OCI-LY1 (cell line): ENCODE results near the gene PDGFRB.

Experiments used
- H2AFZ ChIP-seq: fragments of 200-600 bp; sonication (generic), shearing (Covaris generic); 2 replicates; pipeline ENCODE4 v1.6.0; 2014; ENCODE audit warnings: antibody characterized with exemption, mild to moderate bottlenecking, low read length
- H3F3A ChIP-seq: fragments of 200-600 bp; sonication (generic), shearing (Covaris generic); 2 replicates; pipeline ENCODE4 v1.6.0; 2014; ENCODE audit warnings: mild to moderate bottlenecking, antibody characterized with exemption, low read length, moderate library complexity; ENCODE audit not compliant: insufficient read depth
- H3K27ac ChIP-seq: fragments of 200-600 bp; sonication (generic); 2 replicates; pipeline ENCODE4 v1.5.1; 2014; ENCODE audit warnings: low read length, mixed run types, mild to moderate bottlenecking, low read depth; ENCODE audit not compliant: poor library complexity, severe bottlenecking
- H3K27me3 ChIP-seq: fragments of 200-600 bp; sonication (generic); 2 replicates; pipeline ENCODE4 v1.6.0; 2014; ENCODE audit warnings: antibody characterized with exemption, mild to moderate bottlenecking, low read length, moderate library complexity; ENCODE audit not compliant: insufficient read depth
- H3K36me3 ChIP-seq: fragments of 200-600 bp; sonication (generic); 2 replicates; pipeline ENCODE4 v1.6.1; 2014; ENCODE audit warnings: mild to moderate bottlenecking, antibody characterized with exemption, low read length, moderate library complexity, mixed read lengths; ENCODE audit not compliant: insufficient read depth
- H3K4me1 ChIP-seq: fragments of 200-600 bp; sonication (generic); 2 replicates; pipeline ENCODE4 v1.5.1; 2014; ENCODE audit warnings: mild to moderate bottlenecking, low read length, moderate library complexity; ENCODE audit not compliant: insufficient read depth, severe bottlenecking
- H3K4me2 ChIP-seq: fragments of 200-600 bp; sonication (generic), shearing (Covaris generic); 2 replicates; pipeline ENCODE4 v1.6.1; 2014; ENCODE audit warnings: low read length
- H3K4me3 ChIP-seq: fragments of 200-600 bp; sonication (generic); 2 replicates; pipeline ENCODE4 v1.5.1; 2014; ENCODE audit warnings: low read length, low read depth, mild to moderate bottlenecking, mixed read lengths; ENCODE audit not compliant: poor library complexity, severe bottlenecking
- H3K79me2 ChIP-seq: fragments of 200-600 bp; shearing (Covaris generic); 2 replicates; pipeline ENCODE4 v1.6.1; 2016; ENCODE audit warnings: mixed run types, low read length, mixed read lengths; ENCODE audit not compliant: insufficient read depth
- H3K9ac ChIP-seq: fragments of 200-600 bp; sonication (generic), shearing (Covaris generic); 2 replicates; pipeline ENCODE4 v1.6.1; 2014; ENCODE audit warnings: mild to moderate bottlenecking, low read length, mixed read lengths
- H3K9me2 ChIP-seq: fragments of 200-600 bp; sonication (generic), shearing (Covaris generic); 2 replicates; pipeline ENCODE4 v1.6.1; 2014; ENCODE audit warnings: low read depth, mild to moderate bottlenecking, low read length, mixed read lengths
- H3K9me3 ChIP-seq: fragments of 200-600 bp; shearing (Covaris generic); 2 replicates; pipeline ENCODE4 v1.6.1; 2014; ENCODE audit warnings: low read length, mixed read lengths
- H4K20me1 ChIP-seq: fragments of 200-600 bp; sonication (generic), shearing (Covaris generic); 2 replicates; pipeline ENCODE4 v1.6.0; 2016; ENCODE audit warnings: mild to moderate bottlenecking, low read length; ENCODE audit not compliant: insufficient read depth
- EZH2 ChIP-seq: fragments of 200-600 bp; sonication (generic), shearing (Covaris generic); IDR thresholded peaks from 2 replicates; pipeline ENCODE4 v1.8.0; 2017; ENCODE audit warnings: borderline replicate concordance, mixed run types, mild to moderate bottlenecking, antibody characterized with exemption, low read length, moderate library complexity, mixed read lengths
- TF ChIP-seq, protein P1 (sequence below): fragments of 200-600 bp; sonication (generic), shearing (Covaris generic); IDR thresholded peaks from 2 replicates; pipeline ENCODE4 v1.5.1; 2017; ENCODE audit warnings: mild to moderate bottlenecking, antibody characterized with exemption, low read length, moderate library complexity, mixed read lengths

The PDGFRB gene

DNA sequence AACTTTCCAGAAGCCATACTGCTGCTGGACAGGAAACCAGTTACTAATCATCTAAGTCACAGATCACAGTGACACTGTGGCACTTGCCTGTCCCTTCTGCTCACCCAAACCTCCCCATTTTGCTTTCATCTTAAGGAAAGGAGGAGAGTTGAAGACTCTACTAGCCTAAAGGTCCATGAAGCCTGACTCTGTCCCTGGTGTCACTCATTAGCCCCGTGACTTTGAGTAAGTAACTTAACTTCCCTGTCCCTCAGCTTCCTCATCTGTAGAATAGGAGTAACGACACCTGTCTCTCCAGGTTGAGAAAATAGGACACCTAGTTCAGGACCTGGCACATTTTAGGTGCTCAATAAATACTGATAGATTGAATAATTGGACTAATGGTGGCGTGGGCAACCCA, 33.7 kb upstream of the PDGFRB start:
- H4K20me1 ChIP-seq: no peaks in the 10 kb centered on the region
- no peaks in the 10 kb centered on the region for H3F3A ChIP-seq
- H3K79me2 ChIP-seq: no peaks in the 10 kb centered on the region
- H3K36me3 ChIP-seq: no peaks in the 10 kb centered on the region
- no peak overlapping the region for H3K9ac ChIP-seq
- peaks cover 4% of the 10 kb centered on the region; the same call in 1 of the 2 replicates for H3K27me3 ChIP-seq
- H3K27ac ChIP-seq: no peak overlapping the region
- no peaks in the 10 kb centered on the region for H3K9me3 ChIP-seq
- no peak overlapping the region for H3K4me2 ChIP-seq
- no peak for TF ChIP-seq EZH2
- no peak overlapping the region for H2AFZ ChIP-seq
- H3K4me1 ChIP-seq: no peaks in the 10 kb centered on the region
- no peak overlapping the region for H3K4me3 ChIP-seq
- H3K9me2 ChIP-seq: no peaks in the 10 kb centered on the region

DNA sequence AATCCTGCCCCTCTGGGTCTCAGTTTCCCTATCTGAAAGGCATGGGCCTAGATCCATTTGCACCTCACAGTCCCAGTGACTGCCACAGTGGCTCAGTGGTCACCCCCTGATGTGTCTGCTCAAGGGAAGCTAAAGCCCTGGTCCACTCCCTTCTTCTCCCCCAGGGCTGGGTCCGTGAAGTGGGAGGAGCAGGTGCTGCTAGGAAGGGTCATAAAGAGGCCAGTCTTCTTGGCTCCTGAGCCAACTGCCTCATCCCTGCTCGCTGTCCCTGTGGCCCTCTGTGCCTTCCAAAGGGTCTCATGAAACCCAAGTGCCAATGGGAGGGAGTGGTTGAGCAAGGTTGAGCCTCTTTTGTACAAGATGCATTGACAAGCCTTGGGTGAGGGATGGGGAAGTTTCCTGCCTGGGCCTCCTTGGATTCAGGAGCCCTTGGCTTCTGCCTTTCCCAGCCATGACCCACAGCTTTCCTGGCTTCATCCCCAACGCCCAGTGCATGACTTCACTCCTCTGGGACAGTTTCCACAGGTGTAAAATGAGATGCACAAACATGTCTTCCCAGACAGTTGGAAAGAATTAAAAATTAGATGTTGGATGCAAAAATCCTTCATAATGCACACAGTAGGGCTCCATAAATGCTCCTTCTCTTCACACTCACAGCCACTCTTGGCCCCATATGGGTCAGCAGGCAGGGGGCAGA, 32.6 kb upstream of the PDGFRB start:
- no peak overlapping the region for H2AFZ ChIP-seq
- TF ChIP-seq, protein P1, sequence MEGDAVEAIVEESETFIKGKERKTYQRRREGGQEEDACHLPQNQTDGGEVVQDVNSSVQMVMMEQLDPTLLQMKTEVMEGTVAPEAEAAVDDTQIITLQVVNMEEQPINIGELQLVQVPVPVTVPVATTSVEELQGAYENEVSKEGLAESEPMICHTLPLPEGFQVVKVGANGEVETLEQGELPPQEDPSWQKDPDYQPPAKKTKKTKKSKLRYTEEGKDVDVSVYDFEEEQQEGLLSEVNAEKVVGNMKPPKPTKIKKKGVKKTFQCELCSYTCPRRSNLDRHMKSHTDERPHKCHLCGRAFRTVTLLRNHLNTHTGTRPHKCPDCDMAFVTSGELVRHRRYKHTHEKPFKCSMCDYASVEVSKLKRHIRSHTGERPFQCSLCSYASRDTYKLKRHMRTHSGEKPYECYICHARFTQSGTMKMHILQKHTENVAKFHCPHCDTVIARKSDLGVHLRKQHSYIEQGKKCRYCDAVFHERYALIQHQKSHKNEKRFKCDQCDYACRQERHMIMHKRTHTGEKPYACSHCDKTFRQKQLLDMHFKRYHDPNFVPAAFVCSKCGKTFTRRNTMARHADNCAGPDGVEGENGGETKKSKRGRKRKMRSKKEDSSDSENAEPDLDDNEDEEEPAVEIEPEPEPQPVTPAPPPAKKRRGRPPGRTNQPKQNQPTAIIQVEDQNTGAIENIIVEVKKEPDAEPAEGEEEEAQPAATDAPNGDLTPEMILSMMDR: no peak
- TF ChIP-seq EZH2: no peak

DNA sequence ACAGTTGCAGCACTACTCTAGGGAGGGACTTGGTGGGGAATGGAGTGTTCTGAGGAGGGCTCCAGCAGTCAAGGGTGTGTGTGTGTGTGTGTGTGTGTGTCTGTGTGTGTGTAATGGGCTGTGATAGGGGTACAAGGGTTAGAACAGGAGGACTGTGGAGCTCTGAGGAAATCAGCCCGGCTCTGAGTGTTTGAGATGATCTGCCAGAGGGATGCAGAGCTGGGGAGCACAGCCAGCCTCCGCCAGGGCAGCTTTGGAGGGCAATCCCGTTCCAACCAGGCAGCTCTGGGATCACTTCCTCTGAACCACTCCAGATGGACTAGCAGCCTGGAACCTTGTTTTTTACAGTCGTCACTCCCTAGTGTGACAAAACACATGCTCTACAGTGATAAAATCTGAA, 31.3 kb upstream of the PDGFRB start:
- Histone ChIP-seq H3K27me3 (0 out of 2 replicates have a peak, but pooled peaks cover 4% of the 10 kb centered on the region), H3K4me2 (no peak overlapping the region), H4K20me1 (no peaks in the 10 kb centered on the region), H3F3A (no peaks in the 10 kb centered on the region), H3K9ac (no peak overlapping the region), H3K9me2 (no peaks in the 10 kb centered on the region), H2AFZ (no peak overlapping the region), H3K4me1 (no peaks in the 10 kb centered on the region), H3K9me3 (no peaks in the 10 kb centered on the region), H3K27ac (no peak overlapping the region), H3K36me3 (no peaks in the 10 kb centered on the region), H3K79me2 (no peaks in the 10 kb centered on the region), H3K4me3 (no peak overlapping the region)
- TF ChIP-seq EZH2: no peak
- TF ChIP-seq, protein P1: no peak

More for the DNA sequence above, 32.6 kb upstream of the PDGFRB start:
- H4K20me1 ChIP-seq: no peaks in the 10 kb centered on the region
- no peaks in the 10 kb centered on the region for H3K9me3 ChIP-seq
- H3K4me2 ChIP-seq: no peak overlapping the region
- H3K4me1 ChIP-seq: no peaks in the 10 kb centered on the region
- H3K79me2 ChIP-seq: no peaks in the 10 kb centered on the region
- H3K27ac ChIP-seq: no peak overlapping the region
- no peak overlapping the region for H3K4me3 ChIP-seq
- H3K36me3 ChIP-seq: no peaks in the 10 kb centered on the region
- no peaks in the 10 kb centered on the region for H3K9me2 ChIP-seq
- no peak overlapping the region for H3K9ac ChIP-seq
- H3K27me3 ChIP-seq: peaks cover 4% of the 10 kb centered on the region; the same call in 1 of the 2 replicates
- no peaks in the 10 kb centered on the region for H3F3A ChIP-seq

DNA sequence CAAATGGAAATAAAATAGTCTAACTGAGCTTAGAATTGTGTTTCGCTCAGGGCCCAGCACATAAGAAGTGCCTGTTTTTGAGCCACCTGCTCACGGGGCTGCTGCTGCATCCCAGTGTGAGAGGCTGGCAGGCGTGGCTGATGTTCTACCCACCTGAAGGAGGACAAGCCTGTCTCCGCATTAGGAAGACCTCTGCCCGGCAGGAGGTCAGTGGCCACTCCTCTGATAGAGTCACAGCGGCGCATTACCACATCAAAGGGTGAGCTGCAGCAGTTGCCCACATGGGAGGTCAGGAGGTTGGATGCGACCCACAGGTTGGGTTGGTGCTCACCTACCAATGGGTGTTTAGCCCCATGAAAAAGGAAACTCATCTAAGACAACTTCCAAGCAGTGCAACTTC, 30.5 kb upstream of the PDGFRB start:
- no peaks in the 10 kb centered on the region for H3K9me3 ChIP-seq
- no peak overlapping the region for H2AFZ ChIP-seq
- H3F3A ChIP-seq: no peaks in the 10 kb centered on the region
- H3K4me2 ChIP-seq: no peak overlapping the region
- H3K36me3 ChIP-seq: no peaks in the 10 kb centered on the region
- no peaks in the 10 kb centered on the region for H4K20me1 ChIP-seq
- H3K9ac ChIP-seq: no peak overlapping the region
- H3K4me3 ChIP-seq: no peak overlapping the region
- no peaks in the 10 kb centered on the region for H3K9me2 ChIP-seq
- H3K27me3 ChIP-seq: 0 out of 2 replicates have a peak, but pooled peaks cover 4% of the 10 kb centered on the region
- no peaks in the 10 kb centered on the region for H3K79me2 ChIP-seq
- no peak for TF ChIP-seq EZH2
- TF ChIP-seq, protein P1: no peak
- no peak overlapping the region for H3K27ac ChIP-seq
- H3K4me1 ChIP-seq: no peaks in the 10 kb centered on the region
